ENCODE data around the gene SSX3.
"Not testable (repeated sequence)": the region's sequence is repeated elsewhere in the genome, so short reads cannot be mapped to it uniquely, and the experiment has no call there.

SSX3 gene

DNA sequence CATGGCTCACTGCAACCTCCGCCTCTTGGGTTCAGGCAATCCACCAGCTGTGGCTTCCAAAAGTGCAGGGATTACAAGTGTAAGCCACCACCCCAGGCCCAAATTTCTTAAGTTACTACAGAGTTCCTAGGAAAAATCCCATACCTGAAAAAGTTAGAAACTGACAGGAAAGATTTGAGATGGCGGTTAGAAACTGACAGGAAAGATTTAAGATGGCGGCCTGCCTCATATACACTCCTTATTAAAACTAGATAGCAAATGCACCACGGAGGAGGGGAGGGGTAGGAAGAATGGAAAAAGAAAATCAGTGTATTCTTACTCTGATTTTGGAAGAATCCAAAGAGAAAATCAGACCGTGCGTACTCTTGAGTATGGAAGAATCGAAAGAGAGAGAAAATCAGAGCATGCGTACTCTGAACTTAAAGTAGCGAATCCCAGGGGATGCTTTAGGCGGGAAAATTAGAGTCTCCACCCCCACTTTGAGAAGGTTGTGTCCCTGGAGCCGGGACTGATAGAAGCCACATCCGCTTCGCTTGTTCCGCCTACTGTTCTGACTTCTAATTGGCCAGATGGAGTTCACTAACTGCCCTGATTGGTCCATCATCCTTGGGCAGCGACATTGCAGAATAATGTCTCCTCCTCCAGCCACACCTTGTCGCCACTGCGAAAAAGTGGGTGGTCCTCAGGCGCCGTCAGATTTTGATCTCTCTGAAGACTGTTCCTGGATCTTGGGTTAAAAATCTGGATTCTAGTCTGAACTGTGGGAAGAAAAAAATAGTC, at the start of gene SSX3:
SSX3 (minus strand) TSS at position 389 of the 780 bp plus-strand sequence. CDS start 1,454 bp downstream, outside the sequence.
- H3K27me3 ChIP-seq (ENCODE audit: control insufficient read depth in 1 of 2, insufficient read depth in 2 of 2, low read length in 2 of 2); H3K27ac ChIP-seq (ENCODE audit: low read depth, low read length); H3K4me1 ChIP-seq (ENCODE audit: insufficient read depth, low read length); H3K36me3 ChIP-seq (ENCODE audit: insufficient read depth, low read length); H3K4me3 ChIP-seq (ENCODE audit: low read depth in 1 of 2, low read length in 2 of 2); H3K9ac ChIP-seq (ENCODE audit: low read length); H3K9me3 ChIP-seq (ENCODE audit: low read length): not testable (repeated sequence)

DNA sequence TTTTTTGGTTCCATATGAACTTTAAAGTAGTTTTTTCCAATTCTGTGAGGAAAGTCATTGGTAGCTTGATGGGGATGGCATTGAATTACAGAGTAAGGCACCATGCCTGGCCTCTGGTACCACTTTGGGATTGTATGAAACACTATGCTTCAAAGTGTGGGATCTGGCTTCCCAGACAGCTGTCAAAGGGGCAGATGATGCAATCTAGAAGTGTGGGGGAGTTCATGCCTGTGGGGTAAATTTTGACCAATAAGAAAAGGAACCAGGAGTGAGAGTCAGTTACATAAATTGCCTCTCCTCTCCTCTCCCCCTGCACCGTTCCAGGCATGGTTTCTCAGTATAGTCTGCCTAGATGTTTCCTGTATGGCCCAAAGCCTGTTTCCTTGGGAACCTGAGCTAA, 41.3 kb upstream of the SSX3 start:
- not testable (repeated sequence) for H3K9ac ChIP-seq (ENCODE audit: low read length); H3K4me3 ChIP-seq (ENCODE audit: low read depth in 1 of 2, low read length in 2 of 2); H3K9me3 ChIP-seq (ENCODE audit: low read length); H3K27ac ChIP-seq (ENCODE audit: low read depth, low read length); H3K36me3 ChIP-seq (ENCODE audit: insufficient read depth, low read length); H3K27me3 ChIP-seq (ENCODE audit: control insufficient read depth in 1 of 2, insufficient read depth in 2 of 2, low read length in 2 of 2); H3K4me1 ChIP-seq (ENCODE audit: insufficient read depth, low read length)

GRCh38 chrX:48396931-48397330, 40.4 kb upstream of the SSX3 start:
- H3K9ac ChIP-seq (ENCODE audit: low read length); H3K4me3 ChIP-seq (ENCODE audit: low read depth in 1 of 2, low read length in 2 of 2); H3K36me3 ChIP-seq (ENCODE audit: insufficient read depth, low read length); H3K4me1 ChIP-seq (ENCODE audit: insufficient read depth, low read length); H3K27me3 ChIP-seq (ENCODE audit: control insufficient read depth in 1 of 2, insufficient read depth in 2 of 2, low read length in 2 of 2); H3K9me3 ChIP-seq (ENCODE audit: low read length); H3K27ac ChIP-seq (ENCODE audit: low read depth, low read length): not testable (repeated sequence)

DNA sequence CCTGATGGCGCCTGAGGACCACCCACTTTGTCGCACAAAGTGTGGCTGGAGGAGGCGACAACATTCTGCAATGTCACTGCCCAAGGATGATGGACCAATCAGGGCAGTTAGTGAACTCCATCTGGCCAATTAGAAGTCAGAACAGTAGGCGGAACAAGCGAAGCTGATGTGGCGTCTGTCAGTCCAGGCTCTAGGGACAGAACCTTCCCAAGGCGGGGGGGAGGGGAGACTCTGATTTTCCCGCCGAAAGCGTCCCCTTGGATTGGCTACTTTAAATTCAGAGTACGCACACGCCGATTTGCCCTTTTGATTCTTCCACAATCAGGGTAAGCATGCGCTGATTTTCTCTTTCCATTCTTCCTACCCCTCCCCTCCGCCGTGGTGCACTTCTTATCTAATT, 26.7 kb upstream of the SSX3 start, which contains the start of gene SSX4:
SSX4 (plus strand) TSS at position 301 of the 400 bp plus-strand sequence. CDS start 515 bp downstream, outside the sequence.
- H3K36me3 ChIP-seq (ENCODE audit: insufficient read depth, low read length); H3K4me1 ChIP-seq (ENCODE audit: insufficient read depth, low read length); H3K4me3 ChIP-seq (ENCODE audit: low read depth in 1 of 2, low read length in 2 of 2); H3K27ac ChIP-seq (ENCODE audit: low read depth, low read length); H3K9me3 ChIP-seq (ENCODE audit: low read length); H3K27me3 ChIP-seq (ENCODE audit: control insufficient read depth in 1 of 2, insufficient read depth in 2 of 2, low read length in 2 of 2); H3K9ac ChIP-seq (ENCODE audit: low read length): not testable (repeated sequence)

DNA sequence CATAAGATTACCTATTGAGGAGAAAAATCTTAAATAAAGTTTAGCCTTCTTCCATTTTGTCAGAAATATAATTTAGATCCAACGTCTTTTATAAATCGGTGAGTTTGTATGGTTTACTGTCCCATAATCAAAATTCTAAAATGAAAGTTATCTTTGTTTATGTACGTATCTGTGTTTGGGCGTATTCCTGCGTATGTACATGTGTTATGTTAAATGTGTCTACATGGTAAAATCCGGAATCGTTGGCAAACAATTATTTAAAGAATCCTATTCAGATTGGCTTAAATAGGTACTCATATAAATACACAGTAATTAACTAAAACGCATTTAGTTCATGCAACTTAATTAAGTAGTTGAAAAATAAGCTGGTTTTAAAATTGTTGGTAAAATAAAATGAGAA, 13.9 kb upstream of the SSX3 start:
- not testable (repeated sequence) for H3K36me3 ChIP-seq (ENCODE audit: insufficient read depth, low read length); H3K4me1 ChIP-seq (ENCODE audit: insufficient read depth, low read length); H3K27ac ChIP-seq (ENCODE audit: low read depth, low read length); H3K9ac ChIP-seq (ENCODE audit: low read length); H3K27me3 ChIP-seq (ENCODE audit: control insufficient read depth in 1 of 2, insufficient read depth in 2 of 2, low read length in 2 of 2); H3K9me3 ChIP-seq (ENCODE audit: low read length); H3K4me3 ChIP-seq (ENCODE audit: low read depth in 1 of 2, low read length in 2 of 2)

- H3K4me3 ChIP-seq (ENCODE audit: low read depth in 1 of 2, low read length in 2 of 2); H3K27me3 ChIP-seq (ENCODE audit: control insufficient read depth in 1 of 2, insufficient read depth in 2 of 2, low read length in 2 of 2); H3K4me1 ChIP-seq (ENCODE audit: insufficient read depth, low read length); H3K27ac ChIP-seq (ENCODE audit: low read depth, low read length); H3K9ac ChIP-seq (ENCODE audit: low read length); H3K9me3 ChIP-seq (ENCODE audit: low read length); H3K36me3 ChIP-seq (ENCODE audit: insufficient read depth, low read length): not testable (repeated sequence)
Observed at GRCh38 chrX:48367717-48368408, 11.4 kb upstream of the SSX3 start.

DNA sequence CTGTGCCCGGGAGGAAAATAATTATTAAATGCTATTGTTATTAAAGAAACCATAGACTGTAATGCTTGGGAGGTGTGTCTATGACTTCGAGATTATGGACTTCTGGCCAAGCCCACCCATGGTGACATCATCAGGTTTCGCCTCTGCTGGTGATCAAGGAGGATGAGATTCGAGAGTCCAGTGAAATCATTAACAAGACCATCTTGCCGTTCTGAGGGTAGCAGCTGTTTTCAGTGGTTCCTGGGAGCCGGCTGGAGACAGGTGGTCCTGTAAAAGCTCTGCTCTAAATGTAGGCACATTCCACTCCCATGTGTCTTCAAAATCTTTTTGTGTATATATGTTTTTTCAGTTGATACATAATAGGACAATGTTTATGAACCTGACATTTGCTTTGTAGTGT, 2.8 kb upstream of the SSX3 start:
- H3K4me1 ChIP-seq (ENCODE audit: insufficient read depth, low read length); H3K27ac ChIP-seq (ENCODE audit: low read depth, low read length); H3K9ac ChIP-seq (ENCODE audit: low read length); H3K27me3 ChIP-seq (ENCODE audit: control insufficient read depth in 1 of 2, insufficient read depth in 2 of 2, low read length in 2 of 2); H3K4me3 ChIP-seq (ENCODE audit: low read depth in 1 of 2, low read length in 2 of 2); H3K36me3 ChIP-seq (ENCODE audit: insufficient read depth, low read length); H3K9me3 ChIP-seq (ENCODE audit: low read length): not testable (repeated sequence)

DNA sequence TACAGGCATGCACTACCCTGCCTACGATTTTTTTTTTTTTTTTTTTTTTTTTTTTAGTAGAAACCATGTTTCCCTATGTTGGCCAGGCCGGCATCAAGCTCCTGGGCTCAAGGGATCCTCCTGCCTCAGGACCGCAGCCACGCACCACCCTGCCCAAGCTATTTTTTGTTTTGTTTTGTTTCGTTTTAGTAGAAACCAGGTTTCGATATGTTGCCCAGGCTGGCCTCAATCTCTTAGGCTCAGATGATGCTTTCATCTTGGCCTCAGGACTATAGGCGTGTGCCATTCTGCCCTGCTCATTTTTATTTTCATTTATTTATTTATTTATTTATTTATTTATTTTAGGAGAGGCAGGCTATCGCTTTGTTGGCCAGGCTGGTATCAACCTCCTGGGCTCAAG, 1.2 kb upstream of the SSX3 start:
- no peaks in the 10 kb centered on the region for H3K27me3 ChIP-seq (ENCODE audit: control insufficient read depth in 1 of 2, insufficient read depth in 2 of 2, low read length in 2 of 2)
- no peak overlapping the region for H3K9ac ChIP-seq (ENCODE audit: low read length)
- no peak overlapping the region for H3K27ac ChIP-seq (ENCODE audit: low read depth, low read length)
- H3K4me1 ChIP-seq (ENCODE audit: insufficient read depth, low read length) = no peaks in the 10 kb centered on the region
- no peaks in the 10 kb centered on the region for H3K36me3 ChIP-seq (ENCODE audit: insufficient read depth, low read length)
- no peak overlapping the region for H3K4me3 ChIP-seq (ENCODE audit: low read depth in 1 of 2, low read length in 2 of 2)
- H3K9me3 ChIP-seq (ENCODE audit: low read length) = no peaks in the 10 kb centered on the region

GRCh38 chrX:48346059-48346458, 10.4 kb downstream of the SSX3 start:
- H3K27me3 ChIP-seq (ENCODE audit: control insufficient read depth in 1 of 2, insufficient read depth in 2 of 2, low read length in 2 of 2); H3K4me1 ChIP-seq (ENCODE audit: insufficient read depth, low read length); H3K4me3 ChIP-seq (ENCODE audit: low read depth in 1 of 2, low read length in 2 of 2); H3K36me3 ChIP-seq (ENCODE audit: insufficient read depth, low read length); H3K9ac ChIP-seq (ENCODE audit: low read length); H3K27ac ChIP-seq (ENCODE audit: low read depth, low read length); H3K9me3 ChIP-seq (ENCODE audit: low read length): not testable (repeated sequence)

DNA sequence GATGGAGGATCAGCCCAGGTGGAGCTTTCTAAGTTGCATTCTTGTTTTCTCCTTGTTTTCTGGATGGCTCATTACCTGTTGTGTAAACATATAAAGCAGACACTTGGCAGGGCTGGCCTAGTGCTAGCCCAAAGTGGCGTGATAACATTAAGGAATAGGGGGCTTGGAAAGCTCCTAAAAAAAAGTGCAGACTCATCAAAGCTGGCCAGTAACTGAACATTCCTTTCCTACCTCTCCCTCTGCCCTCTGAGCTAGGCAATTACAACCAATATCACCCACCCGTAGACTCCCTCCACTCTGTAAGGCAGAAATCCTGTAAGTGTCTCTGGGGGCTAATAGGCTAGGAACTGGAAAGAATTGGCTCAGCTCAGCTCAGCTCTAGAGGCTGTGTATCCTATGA, 42.5 kb downstream of the SSX3 start:
- not testable (repeated sequence) for H3K9me3 ChIP-seq (ENCODE audit: low read length); H3K9ac ChIP-seq (ENCODE audit: low read length); H3K27ac ChIP-seq (ENCODE audit: low read depth, low read length); H3K27me3 ChIP-seq (ENCODE audit: control insufficient read depth in 1 of 2, insufficient read depth in 2 of 2, low read length in 2 of 2); H3K4me1 ChIP-seq (ENCODE audit: insufficient read depth, low read length); H3K4me3 ChIP-seq (ENCODE audit: low read depth in 1 of 2, low read length in 2 of 2); H3K36me3 ChIP-seq (ENCODE audit: insufficient read depth, low read length)

DNA sequence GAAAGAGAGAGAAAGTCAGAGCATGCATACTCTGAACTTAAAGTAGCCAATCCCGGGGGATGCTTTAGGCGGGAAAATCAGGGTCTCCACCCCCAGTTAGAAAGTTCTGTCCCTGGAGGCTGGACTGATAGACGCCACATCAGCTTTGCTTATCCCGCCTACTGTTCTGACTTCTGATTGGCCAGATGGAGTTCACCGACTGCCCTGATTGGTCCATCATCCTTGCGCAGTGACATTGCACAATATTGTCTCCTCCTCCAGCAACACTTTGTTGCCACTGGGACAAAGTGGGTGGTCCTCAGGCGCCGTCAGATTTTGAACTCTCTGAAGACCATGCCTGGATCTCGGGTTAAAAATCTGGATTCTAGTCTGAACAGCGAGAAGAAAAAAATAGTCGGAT, 50.3 kb downstream of the SSX3 start:
- no peaks in the 10 kb centered on the region for H3K4me1 ChIP-seq (ENCODE audit: insufficient read depth, low read length)
- no peak overlapping the region for H3K27ac ChIP-seq (ENCODE audit: low read depth, low read length)
- no peaks in the 10 kb centered on the region for H3K36me3 ChIP-seq (ENCODE audit: insufficient read depth, low read length)
- no peak overlapping the region for H3K4me3 ChIP-seq (ENCODE audit: low read depth in 1 of 2, low read length in 2 of 2)
- H3K9ac ChIP-seq (ENCODE audit: low read length) = no peak overlapping the region
- no peaks in the 10 kb centered on the region for H3K9me3 ChIP-seq (ENCODE audit: low read length)
- H3K27me3 ChIP-seq (ENCODE audit: control insufficient read depth in 1 of 2, insufficient read depth in 2 of 2, low read length in 2 of 2) = no peaks in the 10 kb centered on the region
